Frontal cortex (tissue), 4 donors: ENCODE measurements around the gene SNX21. TPM values are rescaled to one million over a fixed set of nuclear protein-coding genes. Genes with fewer than 3 reads are reported as not detected.

Experiments used
- DNase-seq, 2 donors: peaks; one replicate each; pipeline ENCODE4 v3.0.0; 2012; ENCODE audit warnings: low spot score in 2 of 2
- FAIRE-seq: peaks from 2 replicates; lab custom pipeline; 2012; peaks lifted over from hg19 to GRCh38; lab: Jason Lieb, UNC
- total RNA-seq: library from RNA; depleted of rRNA; stranded (reverse); fragments of >200 nt; gene quantifications from one replicate; pipeline ENCODE4 v1.2.3, GENCODE V29; 2014
- donor health status: control.
- donor health status: control.
- donor health status: control.

Gene SNX21
- total RNA-seq, 1 donor from 2014 or later, result 15.5 TPM

DNA sequence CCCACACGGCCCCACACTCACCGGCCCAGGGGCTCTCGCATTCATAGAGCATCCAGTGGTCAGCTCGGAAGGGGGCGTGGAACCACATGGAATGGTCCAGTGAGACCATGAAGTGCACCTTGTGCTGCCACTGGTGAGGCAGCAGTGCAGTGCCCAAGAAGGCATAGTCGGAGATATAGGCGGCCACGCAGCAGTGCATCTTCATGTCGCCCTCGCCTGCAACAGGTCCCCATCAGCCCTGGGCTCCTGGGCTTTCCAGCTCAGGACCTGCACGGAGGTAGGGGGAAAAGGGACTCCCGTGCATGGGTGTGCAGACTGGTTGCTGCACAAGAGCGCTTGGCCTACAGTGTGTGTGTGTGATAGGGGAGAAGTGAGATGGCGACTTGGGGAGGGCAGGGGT, 9.9 kb downstream of the SNX21 start:
- no peak for FAIRE-seq

DNA sequence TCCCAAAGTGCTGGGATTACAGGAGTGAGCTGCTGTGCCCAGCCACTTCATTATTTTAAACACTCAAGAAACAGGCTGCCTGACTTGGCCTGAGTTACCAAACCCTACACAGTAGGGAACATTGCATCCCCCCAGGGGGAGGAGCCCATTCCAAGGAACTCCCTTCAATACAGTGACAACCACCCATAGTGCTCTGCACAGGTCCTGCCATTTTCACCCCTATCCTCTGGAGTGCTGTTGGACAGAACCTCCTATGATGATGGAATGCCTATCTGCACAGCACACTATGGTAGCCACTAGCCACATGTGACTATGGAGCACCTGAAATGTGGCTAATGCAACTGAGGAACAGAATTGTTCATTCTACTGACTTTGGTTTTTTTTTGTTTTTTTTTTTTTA, 11.9 kb downstream of the SNX21 start:
- FAIRE-seq, result no peak

More for the DNA sequence above, 9.9 kb downstream of the SNX21 start:
- no peak for DNase-seq

DNA sequence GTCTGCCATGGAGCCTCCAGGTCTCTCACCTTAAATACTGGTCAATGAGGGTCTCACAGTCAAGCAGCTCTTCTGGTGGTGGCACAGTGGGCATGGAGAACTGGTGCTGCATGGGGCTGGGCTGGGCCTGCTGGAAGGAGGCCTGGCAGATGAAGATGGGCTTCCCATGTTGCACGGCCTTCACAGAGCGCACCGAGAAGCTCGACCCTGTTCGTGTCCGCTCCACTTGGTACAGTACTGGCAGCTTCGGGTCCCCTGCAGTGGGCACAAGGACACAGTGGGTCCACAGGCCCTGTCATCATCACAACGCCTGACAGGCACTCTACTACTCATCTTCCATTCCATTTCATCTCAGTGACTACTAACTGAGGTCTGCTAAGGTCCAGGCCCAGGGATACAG, 14.8 kb downstream of the SNX21 start:
- DNase-seq (no peak), FAIRE-seq (no peak)

More for the DNA sequence above, 11.9 kb downstream of the SNX21 start:
- DNase-seq, result no peak

DNA sequence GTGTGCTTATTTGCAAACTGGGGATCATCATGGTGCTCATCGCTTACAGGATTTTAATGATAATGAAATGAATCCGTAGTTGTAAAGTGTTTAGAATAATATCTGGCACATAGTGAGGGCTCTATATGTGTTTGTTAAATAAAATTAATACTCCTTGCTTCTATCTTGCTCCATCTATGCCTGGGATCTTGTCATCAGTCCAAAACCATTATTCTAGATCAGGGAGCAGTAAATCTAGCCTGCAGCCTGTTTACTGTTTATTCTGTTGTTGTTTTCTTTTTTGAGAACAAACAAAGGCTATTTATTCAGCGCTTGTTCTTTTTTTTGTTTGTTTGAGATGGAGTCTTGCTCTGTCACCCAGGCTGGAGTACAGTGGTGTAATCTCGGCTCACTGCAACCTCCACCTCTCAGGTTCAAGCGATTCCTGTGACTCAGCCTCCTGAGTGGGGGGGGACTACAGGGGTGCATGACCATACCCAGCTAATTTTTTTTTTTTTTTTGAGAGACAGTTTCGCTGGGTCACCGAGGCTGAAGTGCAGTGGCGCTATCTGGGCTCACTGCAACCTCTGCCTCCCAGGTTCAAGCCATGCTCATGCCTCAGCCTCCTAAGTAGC, 15.5 kb downstream of the SNX21 start:
- no peak for DNase-seq
- FAIRE-seq, result no peak

DNA sequence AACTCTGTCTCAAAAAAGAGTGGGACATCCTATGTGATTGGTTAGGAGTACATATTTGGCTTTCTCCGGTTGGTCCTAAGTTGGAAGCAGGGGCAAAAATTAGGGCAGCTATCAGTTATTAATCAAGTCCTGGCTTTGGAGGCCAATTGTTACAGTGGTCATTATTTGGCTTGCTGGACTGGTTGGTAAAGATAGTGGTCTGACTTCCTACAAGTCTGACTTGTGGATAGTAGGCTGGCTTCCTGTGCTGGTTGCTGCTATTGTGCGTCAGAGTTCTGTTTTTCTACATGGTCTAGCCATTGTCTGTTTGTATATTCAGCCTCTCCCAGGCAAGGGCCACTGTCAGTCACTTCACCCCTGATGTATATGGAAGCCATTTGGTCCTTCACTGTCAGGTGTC, 16.6 kb downstream of the SNX21 start:
- no peak for DNase-seq

DNA sequence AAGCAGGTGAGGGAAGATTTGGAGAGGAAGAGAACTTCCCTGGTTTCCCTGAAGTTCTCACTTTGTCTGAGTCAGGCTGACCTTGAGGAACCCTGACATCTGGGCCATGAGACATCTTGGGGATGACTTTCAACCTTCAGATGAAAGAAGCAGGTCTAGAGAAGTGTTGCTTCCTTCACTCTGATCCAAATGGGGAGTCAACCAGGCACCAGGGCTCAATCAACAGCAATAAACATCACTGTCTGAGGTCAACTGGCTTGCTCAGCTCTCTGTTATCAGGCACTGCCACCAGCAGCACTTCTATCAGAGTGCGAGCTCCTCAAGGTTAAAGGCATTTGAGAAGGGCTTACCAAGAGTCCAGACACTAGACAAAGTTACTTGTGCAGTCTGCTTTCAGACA, 17.3 kb downstream of the SNX21 start:
- FAIRE-seq (no peak), DNase-seq (no peak)

More for the DNA sequence above, 16.6 kb downstream of the SNX21 start:
- FAIRE-seq, result no peak

DNA sequence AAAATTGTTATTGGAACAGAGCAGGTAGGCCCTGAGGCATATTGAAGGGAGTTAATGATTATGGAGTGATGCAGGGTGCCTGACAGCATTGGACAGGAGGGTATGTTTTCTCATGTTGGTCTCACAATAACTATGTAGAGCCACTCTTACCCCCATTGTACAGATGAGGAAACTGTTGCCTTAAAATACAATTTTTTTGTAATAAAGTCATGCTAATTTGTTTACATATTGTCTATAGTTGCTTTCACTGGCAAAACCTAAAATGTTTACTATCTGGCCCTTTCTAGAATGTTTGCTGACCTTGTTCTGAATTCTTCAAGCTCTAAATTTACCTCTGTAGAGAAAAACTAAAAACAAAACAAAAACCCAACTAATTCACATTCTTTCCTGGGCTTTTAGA, 17.9 kb downstream of the SNX21 start:
- DNase-seq (no peak), FAIRE-seq (no peak)

DNA sequence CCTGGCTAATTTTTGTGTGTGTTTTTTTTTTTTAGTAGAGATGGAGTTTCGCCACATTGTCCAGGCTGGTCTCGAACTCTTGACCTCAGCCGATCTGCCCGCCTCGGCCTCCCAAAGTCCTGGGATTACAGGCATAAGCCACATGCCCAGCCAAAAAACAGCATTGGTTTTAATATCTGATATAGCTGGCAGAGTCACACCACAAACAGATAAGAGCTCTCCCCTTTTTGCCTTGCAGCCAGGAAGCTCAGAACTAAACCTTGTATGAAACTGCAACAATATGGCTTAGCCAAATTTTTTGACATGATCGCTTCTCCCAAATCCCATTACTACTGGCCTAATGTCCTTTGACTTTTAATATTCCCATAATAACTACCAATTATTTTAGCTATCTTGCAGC, 18.7 kb downstream of the SNX21 start:
- FAIRE-seq (no peak), DNase-seq (no peak)

DNA sequence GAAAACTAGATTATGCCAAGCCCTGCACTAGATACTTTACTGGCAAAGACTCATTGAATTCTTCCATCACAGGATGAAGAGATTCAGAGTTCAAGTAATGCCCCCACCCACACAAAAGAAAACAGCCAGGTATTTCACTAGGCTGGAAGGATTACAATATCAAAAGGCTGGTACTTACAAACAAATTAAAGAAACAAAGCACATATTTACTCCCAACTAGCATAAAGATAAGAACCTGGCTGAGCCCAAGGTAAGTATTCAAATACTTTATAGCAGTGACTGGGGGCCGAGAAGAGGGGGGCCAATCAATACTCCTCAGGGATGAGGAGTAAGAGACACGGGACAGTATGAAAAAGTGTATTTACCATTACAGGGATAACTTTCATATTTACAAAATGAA, 19.9 kb downstream of the SNX21 start:
- FAIRE-seq (no peak), DNase-seq (no peak)

DNA sequence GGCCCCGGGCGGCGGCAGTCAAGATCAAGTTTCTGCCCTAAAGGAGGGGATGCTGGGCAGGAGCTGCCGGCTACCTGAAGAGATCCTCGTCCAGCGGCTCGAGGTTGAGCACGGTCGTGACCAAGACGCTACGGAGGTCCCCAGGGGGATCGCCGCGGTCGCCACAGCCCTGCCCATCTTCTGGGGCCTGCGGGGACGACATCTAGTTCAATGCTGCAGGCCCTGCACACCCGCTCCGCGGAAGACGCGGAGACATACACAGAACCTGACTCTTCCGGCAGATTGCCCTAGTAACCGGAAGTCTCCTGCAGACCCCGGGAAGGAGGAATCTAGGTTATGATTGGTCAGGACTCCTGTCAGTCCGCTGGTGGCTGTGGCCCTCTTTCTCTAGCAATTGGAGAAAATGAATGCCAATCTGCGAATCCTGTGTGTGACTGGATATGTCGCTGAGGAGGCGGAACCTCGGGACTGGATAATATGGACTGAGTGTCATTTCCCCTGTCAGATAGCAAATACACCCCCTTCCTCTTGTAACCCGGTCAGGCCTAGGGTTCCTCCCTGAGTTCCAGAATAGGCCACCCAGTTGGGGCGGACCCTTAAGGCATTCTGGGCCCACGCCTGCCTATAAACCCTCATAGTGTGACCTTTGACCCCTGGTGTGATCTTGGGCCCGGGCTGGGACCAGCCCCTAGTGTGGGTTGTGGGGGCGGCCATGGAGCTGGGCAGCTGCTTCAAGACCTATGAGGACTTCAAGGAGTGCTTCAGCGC, 23.7 kb downstream of the SNX21 start, which contains the start of the genes ACOT8 and ZSWIM3:
Gene ACOT8 (minus strand): TSS at position 279 of the 768 bp plus-strand sequence. CDS start 77 bp downstream, at position 202.
Gene ZSWIM3 (plus strand): TSS at position 501 of the 768 bp plus-strand sequence. CDS start 212 bp downstream, at position 713.
- DNase-seq (peak; percentile 86 to 97), FAIRE-seq (peak; percentile 54)

DNA sequence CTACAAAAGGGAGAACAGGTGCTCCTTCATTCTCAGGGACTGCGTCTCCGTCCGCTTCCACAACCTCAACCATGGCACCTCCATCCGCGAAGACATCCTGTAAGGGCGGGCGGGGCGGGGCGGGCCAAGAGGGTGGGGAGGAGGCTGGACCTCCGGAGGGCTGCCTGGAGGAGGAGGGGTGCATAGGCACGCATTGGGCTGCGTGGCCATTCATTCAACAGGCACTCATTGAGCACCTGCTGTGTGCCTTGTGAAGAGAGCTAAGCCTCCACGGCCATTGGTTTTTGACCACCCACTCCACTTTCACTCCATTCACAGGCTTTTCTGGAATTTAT, 24.2 kb downstream of the SNX21 start:
- FAIRE-seq, result no peak
- no peak for DNase-seq

DNA sequence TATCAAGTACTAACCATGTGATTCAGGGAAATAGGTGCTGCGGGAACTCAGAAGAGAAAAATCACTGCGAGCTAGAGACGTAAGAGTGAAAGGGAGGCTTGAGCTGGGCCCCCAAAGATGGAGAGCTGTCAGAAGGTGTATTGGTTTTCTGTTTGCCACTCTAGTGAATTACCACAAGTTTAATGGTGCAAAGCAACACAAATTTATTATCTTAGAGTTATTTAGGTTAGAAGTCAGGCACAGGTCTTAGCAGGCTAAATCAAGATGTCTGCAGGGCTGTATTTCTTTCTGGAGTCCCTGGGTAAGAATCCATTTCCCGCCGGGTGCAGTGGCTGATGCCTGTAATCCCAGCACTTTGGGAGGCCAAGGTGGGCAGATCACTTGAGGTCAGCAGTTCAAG, 26.3 kb downstream of the SNX21 start:
- no peak for FAIRE-seq
- no peak for DNase-seq

DNA sequence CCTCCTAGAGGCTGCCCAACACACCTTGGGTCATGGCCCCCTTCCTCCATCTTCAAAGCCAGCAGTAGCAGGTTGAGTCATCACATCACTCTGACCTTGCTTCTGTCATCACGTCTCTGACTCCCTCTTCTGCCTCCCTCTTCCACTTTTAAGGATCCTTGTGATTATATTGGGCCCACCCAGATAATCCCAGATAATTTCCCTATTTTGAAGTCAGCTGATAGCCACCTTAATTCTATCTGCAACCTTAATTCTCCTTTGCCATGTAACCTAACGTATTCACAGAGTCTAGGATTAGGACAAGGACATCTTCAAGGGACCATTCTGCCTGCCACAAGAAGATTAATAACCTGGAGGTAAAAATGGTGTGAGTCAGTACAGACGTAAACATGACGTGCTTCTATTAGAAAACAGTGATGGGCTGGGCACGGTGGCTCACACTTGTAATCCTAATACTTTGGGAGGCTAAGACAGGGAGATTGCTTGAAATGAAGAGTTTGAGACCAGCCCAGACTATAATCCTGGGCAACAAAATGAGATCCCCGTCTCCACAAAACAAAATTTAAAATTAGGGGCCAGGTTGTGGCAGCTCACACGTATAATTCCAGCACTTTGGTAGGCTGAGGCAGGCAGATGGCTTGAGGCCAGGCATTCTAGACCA, 27.1 kb downstream of the SNX21 start:
- no peak for DNase-seq
- FAIRE-seq, result no peak

DNA sequence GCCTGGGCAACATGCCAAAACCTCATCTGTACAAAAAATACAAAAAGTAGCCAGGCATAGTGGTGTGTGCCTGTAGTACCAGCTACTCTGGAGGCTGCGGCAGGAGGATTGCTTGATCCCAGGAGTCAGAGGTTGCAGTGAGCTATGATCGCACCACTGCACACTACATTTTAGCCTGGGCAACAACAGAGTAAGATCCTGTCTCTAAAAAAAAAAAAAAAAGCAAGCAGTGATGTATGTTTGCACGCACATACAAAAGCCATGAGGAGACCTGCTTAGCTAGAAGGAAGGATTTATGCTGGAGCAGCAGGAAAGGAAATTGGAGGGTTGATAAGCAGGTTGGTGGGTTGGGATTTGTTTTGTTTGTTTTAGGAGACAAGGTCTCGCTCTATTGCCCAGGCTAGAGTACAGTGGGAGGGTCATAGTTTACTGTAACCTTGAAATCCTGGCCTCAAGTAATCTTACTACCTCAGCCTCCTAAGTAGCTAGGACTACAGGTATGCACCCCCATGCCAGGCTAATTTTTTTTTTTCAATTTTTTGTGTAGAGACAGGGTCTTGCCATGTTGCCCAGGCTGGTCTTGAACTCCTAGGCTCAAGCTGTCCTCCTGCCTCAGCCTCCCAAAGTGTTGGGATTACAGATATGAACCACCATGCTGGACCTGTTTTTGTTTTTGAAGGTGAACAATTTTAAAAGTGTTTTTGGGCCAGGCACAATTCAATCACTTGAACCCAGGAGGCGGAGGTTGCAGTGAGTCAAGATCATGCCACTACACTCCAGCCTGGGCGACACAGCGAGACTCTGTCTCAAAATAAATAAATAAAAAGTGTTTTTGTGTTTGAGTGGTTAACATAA, 27.8 kb downstream of the SNX21 start:
- FAIRE-seq (no peak), DNase-seq (no peak)

DNA sequence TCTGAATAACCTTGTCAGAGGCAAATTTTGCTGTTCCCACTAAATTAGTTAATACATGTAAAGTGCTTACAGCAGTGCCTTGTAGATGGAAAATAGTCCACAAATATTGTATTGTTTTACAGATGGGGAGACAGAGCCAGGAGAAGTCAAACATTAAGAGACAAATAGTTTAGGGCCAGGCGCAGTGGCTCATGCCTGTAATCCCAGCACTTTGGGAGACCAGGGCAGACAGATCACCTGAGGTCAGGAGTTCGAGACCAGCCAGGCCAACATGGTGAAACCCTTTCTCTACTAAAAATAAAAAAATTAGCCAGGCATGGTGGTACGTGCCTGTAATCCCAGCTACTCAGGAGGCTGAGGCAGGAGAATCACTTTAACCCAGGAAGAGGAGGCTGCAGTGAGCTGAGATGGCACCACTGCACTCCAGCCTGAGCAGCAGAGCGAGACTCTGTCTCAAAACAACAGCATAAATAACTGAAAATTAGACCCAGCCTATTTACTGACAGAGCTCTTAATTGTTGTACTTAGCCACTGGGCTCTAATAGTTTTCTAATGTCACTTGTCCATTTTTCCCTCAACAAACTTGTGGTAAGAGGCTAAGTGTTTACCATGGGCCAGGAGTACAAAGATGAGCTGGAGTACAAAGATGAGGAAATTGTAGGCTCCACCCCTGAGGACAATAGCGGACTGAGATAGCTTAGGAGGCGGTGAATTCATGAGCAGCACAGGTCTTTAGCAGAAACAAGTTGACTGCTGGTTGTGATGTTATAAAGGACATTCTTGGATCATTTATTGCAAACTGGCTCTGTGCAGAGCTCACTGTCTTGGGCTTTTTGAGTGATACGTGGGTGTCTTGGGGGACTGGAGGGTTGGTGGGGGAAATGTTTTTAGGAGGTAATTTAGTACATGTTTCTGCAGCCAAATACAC, 30.2 kb downstream of the SNX21 start:
- FAIRE-seq (no peak), DNase-seq (no peak)

DNA sequence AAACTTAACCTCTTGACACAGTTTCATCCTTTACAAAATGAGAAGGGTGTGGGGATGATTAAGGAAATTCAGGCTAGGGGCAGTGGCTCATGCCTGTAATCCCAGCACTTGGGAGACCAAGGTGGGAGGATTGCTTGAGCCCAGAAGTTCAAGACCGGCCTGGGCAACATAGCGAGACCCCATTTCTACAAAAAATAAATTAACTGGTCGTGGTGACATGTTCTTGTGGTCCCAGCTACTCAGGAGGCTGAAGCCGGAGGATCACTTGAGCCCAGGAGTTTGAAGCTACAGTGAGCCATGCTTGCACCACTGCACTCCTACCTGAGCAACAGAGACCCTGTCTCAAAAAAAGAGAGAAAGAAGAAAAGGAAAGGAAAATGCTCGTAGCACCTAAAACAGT, 32.9 kb downstream of the SNX21 start:
- no peak for DNase-seq
- no peak for FAIRE-seq

DNA sequence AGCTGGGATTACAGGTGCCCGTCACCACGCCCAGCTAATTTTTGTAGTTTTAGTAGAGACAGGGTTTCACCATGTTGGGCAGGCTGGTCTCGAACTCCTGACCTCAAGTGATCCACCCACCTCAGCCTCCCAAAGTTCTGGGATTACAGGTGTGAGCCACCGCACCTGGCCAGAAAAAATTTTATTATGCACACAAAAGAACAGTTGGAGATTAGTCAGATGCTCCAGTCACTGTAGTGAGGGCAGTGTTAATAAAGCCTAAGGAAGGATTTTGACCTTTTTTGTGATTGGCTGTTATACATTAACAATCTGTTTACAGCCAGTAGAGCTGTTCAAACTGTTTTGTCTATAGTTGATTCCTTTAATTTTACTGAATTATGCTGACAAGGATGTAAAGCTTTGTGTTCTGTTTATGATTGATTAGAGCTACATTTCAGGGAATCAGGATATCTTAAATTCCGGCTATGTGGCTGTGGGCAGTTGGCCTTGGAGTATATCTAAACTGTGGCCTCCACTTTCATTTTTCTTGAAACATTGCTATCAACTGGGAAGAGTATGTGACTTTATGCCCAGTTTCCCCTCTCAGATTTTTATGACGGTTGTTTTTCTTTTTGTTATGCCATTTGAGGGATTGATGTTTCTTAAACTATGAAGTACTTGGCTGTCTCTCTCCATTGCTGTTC, 33.7 kb downstream of the SNX21 start:
- DNase-seq (no peak), FAIRE-seq (no peak)

DNA sequence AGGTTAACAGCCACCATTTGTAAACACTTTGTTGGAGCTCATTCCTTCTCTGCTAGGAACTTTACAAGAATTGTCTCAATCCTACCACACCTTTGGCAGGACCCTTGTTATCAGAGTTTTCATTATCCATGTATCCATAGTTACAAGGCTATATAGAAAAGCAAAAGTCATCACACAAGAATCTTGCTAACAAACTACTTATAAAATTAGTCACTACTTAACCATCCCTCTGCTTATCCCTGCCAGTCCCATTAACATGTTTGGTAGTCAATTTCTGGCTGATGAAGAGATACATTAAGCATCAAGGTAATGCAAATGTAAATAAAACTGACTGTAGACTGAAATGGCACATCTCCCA, 34.2 kb downstream of the SNX21 start:
- FAIRE-seq (no peak), DNase-seq (no peak)

DNA sequence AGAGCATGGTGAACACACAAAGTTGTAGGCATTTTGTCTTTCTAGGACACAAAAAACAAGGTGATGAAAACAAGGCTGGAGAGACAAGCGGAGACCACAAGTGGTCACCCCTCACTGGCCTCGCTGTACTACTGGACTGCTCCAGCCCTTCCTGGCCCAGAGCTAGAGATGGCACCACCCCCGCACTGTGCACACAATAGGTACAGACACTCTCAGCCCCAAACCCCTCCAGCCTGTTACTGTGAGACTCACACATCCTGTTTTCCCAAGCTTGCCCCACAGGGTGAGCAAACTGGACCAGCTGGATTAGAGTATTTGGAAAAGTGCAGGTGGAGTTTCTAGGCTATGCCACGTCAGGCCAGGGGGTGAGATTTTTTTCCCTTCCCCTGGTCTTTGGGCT, 39.0 kb downstream of the SNX21 start:
- no peak for FAIRE-seq

More for the DNA sequence above, 39.0 kb downstream of the SNX21 start:
- DNase-seq, result no peak
